ELR (cell line): ENCODE data around the gene KCNK4.

Experiments used
- DNase-seq: peaks from one replicate; pipeline ENCODE4 v3.0.0-alpha.2; 2015; ENCODE audit warnings: low read depth

KCNK4 gene

GRCh38 chr11:64268893-64269539, 22.1 kb upstream of the KCNK4 start:
- DNase-seq = peak; percentile 78

- peak; percentile 100 for DNase-seq
Measured at GRCh38 chr11:64269540-64270220, 21.4 kb upstream of the KCNK4 start.

DNA sequence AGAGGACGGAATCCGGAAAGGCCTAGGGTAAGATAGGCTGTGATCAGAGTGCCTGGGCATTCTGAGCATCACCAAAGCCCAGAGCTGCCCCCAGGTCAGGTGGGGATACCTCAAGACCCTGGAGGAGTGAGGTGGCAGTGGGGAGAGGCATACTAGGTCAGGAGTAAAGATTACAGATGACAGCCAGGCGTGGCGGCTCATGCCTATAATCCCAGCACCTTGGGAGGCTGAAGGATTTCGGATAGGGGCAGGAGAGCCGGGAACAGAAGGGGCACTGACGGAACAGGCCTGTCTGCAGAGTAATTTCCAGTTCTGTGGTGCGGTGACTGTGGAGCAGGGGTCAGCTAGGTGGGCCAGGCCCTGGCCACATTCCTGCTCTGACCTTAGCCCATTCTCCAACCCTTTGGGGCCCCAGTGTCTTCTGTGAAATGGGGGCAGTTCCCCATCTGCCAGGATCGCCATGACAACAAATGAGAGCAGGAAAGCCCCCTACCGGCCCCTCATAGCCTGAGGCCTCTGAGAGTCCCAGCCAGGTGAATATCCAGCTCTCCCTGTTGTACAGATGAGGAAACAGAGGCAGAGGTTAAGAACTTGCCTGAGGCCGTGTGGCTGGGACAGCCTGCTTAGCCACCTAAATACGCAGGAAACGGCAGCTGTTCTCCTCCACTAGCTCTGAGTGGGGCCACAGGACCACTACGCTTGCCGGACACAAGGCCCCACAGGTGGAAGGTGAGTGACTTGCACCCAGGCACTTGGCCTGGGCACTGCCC, 15.9 kb upstream of the KCNK4 start:
- no peak for DNase-seq

GRCh38 chr11:64275841-64276240, 15.3 kb upstream of the KCNK4 start:
- DNase-seq = no peak

GRCh38 chr11:64276653-64277431, 14.3 kb upstream of the KCNK4 start:
- DNase-seq = peak; percentile 93

GRCh38 chr11:64278576-64279190, 12.4 kb upstream of the KCNK4 start:
- no peak for DNase-seq

DNA sequence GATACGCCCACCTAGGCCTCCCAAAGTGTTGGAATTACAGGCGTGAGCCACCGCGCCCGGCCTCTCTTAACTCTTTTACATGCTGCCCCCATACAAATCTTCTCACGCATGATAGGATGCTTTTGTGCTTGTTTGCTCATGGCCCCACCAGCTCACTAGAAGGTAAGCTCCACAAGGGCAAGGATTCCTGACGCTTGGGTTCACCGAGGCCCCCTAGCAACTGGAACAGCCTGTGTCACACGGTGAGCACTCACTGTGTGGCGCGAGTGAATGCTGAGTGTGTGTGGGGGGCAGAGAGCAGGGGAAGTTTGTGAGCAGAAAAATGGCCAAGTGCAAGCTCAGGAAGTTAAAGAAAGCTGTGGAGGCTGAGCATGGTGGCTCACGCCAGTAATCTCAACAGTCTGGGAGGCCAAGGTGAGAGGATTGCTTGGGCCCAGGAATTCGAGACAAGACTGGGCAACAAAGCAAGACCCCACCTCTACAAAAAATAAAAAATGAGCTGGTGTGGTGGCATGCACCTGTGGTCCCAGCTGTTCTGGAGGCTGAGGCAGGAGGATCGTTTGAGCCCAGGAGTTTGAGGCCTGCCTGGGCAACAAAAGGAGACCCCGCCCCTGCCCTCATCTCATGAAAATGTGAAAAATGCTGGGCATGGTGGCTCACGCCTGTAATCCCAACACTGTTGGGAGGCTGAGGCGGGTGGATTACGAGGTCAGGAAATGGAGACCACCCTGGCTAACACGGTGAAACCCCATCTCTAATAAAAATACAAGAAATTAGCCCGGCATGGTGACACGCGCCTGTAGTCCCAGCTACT, 8.9 kb upstream of the KCNK4 start:
- DNase-seq = no peak

- no peak for DNase-seq
Measured at GRCh38 chr11:64283092-64283491, 8.0 kb upstream of the KCNK4 start.

DNA sequence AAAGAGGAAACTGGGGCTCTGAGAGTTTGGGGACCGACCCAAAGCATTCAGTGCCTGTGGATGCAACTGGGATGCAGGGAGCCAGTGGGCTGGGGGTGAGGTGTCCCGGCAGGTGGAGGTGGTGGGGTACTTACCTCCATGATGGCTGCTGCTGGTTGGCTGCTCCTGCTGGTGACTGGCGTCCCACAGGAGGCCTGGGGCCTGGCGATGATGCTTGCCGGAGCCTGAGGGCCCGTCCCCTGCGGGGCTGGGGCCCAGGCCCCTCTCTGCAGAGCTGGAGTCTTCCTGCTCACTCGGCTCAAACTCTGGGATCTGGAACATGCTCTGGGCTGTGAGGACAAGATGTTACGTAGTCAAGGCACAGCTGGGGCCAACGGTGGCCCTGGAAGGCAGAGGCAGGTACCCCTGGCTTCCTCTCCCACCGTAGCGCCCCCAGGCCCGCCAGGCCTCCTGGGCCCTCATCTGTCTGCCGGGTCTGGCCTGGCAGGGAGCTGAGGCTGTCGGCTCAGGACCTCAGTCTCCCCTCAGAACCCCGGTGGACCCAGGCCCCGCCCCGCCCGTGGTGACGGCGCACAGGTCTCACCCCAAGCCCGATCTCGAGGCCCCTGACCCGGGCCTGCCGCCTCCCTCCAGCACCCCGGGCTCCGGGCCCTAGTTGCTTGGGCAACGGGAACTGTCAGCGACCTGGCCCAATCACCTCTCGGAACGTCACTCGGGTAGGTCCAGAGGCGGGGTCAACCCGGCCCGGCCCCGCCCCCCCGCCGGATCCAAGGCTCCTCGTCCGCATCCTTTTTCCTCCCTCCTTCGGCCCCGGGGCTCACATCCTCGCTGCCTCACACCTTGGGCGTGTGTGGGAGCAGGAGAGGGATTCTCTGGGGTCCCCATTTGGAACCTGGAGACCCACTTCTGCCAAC, 6.8 kb upstream of the KCNK4 start, which contains the start of gene BAD:
TSS of gene BAD (minus strand) at position 618 of the 914 bp plus-strand sequence. CDS start at position 321, 297 bp downstream.
- peak; percentile 95 for DNase-seq

GRCh38 chr11:64284962-64285884, 5.9 kb upstream of the KCNK4 start, which contains the start of gene GPR137:
GPR137 (plus strand) TSS chr11:64285848; CDS start chr11:64286525, 677 bp downstream.
- peak; percentile 80 for DNase-seq

DNA sequence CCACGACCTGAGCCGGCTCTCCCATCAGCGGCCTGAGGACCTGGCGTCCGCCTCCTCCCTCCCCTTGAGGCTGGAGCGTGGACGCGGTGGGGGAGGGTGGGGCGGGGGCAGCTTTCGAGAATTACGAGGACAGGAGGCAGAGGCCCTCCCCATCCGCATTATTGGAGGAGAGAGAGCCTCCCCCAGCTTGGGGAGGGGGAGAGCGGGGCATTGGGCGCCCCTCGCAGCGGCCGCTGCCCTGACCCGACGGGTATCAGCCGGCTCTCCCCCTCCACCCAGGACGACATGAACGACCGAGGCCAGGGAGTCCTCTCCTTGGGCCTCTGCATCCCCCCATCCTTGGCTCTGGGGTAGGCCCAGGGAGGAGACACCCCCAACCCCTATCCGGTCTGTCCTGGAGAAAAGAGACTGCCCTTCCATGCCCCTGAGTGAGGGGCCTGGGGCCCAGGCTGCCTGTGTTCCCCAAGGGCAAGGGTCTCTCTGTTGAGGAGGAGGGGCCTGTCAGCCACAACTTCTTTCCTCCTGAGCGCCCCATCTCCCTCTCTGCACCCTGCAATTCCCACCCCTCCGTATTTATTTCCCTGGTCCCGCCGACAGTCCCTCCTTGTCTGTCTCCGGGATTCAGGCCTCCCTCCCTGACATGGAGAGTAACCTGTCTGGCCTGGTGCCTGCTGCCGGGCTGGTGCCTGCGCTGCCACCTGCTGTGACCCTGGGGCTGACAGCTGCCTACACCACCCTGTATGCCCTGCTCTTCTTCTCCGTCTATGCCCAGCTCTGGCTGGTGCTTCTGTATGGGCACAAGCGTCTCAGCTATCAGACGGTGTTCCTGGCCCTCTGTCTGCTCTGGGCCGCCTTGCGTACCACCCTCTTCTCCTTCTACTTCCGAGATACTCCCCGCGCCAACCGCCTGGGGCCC, 5.0 kb upstream of the KCNK4 start:
- no peak for DNase-seq

DNA sequence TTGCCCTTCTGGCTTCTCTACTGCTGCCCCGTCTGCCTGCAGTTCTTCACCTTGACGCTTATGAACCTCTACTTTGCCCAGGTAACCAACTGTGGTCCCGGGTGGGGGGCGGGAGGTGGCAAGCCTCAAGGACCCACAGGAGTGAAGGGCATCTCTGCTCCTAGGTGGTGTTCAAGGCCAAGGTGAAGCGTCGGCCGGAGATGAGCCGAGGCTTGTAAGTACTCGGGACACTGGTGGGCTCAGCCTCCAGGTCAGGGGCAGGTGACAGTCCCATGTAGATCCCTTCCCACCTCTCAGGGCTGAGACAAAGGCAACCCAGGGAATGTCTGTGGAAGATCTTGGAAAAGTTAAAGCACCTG, 4.3 kb upstream of the KCNK4 start:
- no peak for DNase-seq

DNA sequence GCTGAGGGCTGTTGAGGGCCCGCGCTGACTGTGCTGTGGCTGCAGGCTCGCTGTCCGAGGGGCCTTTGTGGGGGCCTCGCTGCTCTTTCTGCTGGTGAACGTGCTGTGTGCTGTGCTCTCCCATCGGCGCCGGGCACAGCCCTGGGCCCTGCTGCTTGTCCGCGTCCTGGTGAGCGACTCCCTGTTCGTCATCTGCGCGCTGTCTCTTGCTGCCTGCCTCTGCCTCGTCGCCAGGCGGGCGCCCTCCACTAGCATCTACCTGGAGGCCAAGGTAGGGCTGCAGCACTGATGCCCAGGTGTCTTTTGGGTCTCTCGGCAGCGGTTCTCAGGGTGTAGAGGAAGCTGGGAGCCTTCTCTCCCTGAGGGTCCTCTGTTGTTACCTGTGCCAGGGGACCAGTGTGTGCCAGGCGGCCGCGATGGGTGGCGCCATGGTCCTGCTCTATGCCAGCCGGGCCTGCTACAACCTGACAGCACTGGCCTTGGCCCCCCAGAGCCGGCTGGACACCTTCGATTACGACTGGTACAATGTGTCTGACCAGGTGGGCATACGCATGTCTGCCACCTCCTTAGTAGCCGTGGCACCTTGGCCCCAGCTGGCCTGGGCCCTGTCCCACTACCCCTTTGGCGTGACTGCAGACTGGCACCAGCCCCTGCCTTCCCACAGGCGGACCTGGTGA, 3.3 kb upstream of the KCNK4 start:
- no peak for DNase-seq

GRCh38 chr11:64288353-64288750, 2.8 kb upstream of the KCNK4 start:
- no peak for DNase-seq

DNA sequence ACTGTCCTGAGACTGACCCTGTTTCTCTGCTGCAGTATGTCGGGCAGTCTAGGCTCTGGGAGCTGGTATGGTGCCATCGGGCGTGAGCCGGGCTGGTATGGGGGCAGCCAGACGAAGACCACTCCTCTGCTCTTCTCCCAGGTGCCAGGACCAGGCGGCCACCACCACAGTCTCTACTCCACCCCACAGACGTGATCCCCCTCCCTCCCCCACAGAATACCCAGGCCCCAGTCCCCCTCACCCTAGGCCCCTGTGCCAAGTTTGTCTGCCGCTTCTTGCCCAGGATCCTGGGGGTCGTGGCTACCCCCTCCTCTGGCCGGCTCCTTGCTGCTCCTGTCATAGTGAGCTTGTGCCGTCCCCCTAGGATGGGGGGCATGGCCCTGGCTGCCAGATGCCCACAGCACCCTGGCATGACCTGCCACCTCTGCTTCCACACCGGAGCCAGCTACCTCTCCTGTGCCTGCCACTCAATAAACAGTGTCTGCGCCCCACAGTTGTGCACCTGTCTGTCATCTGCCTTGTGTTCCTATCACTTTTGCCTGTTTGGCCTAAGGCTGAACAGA, 2.0 kb upstream of the KCNK4 start:
- no peak for DNase-seq
